Measurements from ENCODE around the gene MYO18A. TPM values are rescaled to one million over a fixed set of nuclear protein-coding genes. Genes with fewer than 3 reads are reported as not detected.

The MYO18A gene
- total RNA-seq, 1 donor from 2014 or later: 45.9 TPM

- FAIRE-seq: no peak
- Mint-ChIP-seq H3K9me3 (ENCODE audit: unreplicated experiment) (no peaks in the 10 kb centered on the region), H3K27ac (ENCODE audit: unreplicated experiment) (peak overlapping the region; percentile 38), H3K36me3 (ENCODE audit: low read depth, unreplicated experiment) (peaks cover 23% of the 10 kb centered on the region), H3K27me3 (ENCODE audit: low read depth, unreplicated experiment) (no peaks in the 10 kb centered on the region), H3K4me1 (ENCODE audit: low read depth, unreplicated experiment) (peaks cover 11% of the 10 kb centered on the region), H3K4me3 (ENCODE audit: unreplicated experiment) (no peak overlapping the region)
- Histone ChIP-seq H3K36me3 (ENCODE audit: insufficient read depth, low read length) (no peaks in the 10 kb centered on the region), H3K4me2 (ENCODE audit: low read length) (no peak overlapping the region), H3K4me1 (ENCODE audit: insufficient read depth, low read length) (no peaks in the 10 kb centered on the region), H3K27me3 (ENCODE audit: insufficient read depth, low read length) (peaks cover 7% of the 10 kb centered on the region), H3K9ac (ENCODE audit: low read length) (no peak overlapping the region), H3K4me3 (ENCODE audit: insufficient read depth, low read depth, low read length) (no peak overlapping the region), H3K27ac (ENCODE audit: low read depth, low read length) (no peak overlapping the region), H4K20me1 (ENCODE audit: insufficient read depth, low read length) (peaks cover 51% of the 10 kb centered on the region), H2AFZ (ENCODE audit: low read depth, low read length) (no peak overlapping the region), H3K9me3 (ENCODE audit: insufficient read depth, low read depth, low read length) (no peaks in the 10 kb centered on the region), H3K79me2 (ENCODE audit: insufficient read depth, low read length) (no peaks in the 10 kb centered on the region)
- no peak for TF ChIP-seq CTCF (IDR thresholded peaks at IDR 0.05; ENCODE audit: insufficient read depth, low read depth, low read length)
- no peak for TF ChIP-seq EZH2 (IDR thresholded peaks at IDR 0.05; ENCODE audit: insufficient read depth, low read length)
- DNase-seq (ENCODE audit: low read depth): no peak
These were observed 12.0 kb downstream of the MYO18A start for GRCh38 chr17:29168079-29168758.

- Histone ChIP-seq H2AFZ (ENCODE audit: low read depth, low read length) (no peak overlapping the region), H3K27me3 (ENCODE audit: insufficient read depth, low read length) (peaks cover 10% of the 10 kb centered on the region), H3K36me3 (ENCODE audit: insufficient read depth, low read length) (no peaks in the 10 kb centered on the region), H3K9me3 (ENCODE audit: insufficient read depth, low read depth, low read length) (no peaks in the 10 kb centered on the region), H3K9ac (ENCODE audit: low read length) (no peak overlapping the region), H3K4me3 (ENCODE audit: insufficient read depth, low read depth, low read length) (no peak overlapping the region), H4K20me1 (ENCODE audit: insufficient read depth, low read length) (peaks cover 58% of the 10 kb centered on the region), H3K79me2 (ENCODE audit: insufficient read depth, low read length) (no peaks in the 10 kb centered on the region), H3K4me2 (ENCODE audit: low read length) (no peak overlapping the region), H3K4me1 (ENCODE audit: insufficient read depth, low read length) (no peaks in the 10 kb centered on the region), H3K27ac (ENCODE audit: low read depth, low read length) (no peak overlapping the region)
- Mint-ChIP-seq H3K36me3 (ENCODE audit: low read depth, unreplicated experiment) (peaks cover 23% of the 10 kb centered on the region), H3K27ac (ENCODE audit: unreplicated experiment) (no peak overlapping the region), H3K9me3 (ENCODE audit: unreplicated experiment) (no peaks in the 10 kb centered on the region), H3K4me1 (ENCODE audit: low read depth, unreplicated experiment) (peaks cover 11% of the 10 kb centered on the region), H3K4me3 (ENCODE audit: unreplicated experiment) (no peak overlapping the region), H3K27me3 (ENCODE audit: low read depth, unreplicated experiment) (no peaks in the 10 kb centered on the region)
- DNase-seq (ENCODE audit: low read depth) (peak; percentile 47), FAIRE-seq (no peak)
- TF ChIP-seq EZH2 (IDR thresholded peaks at IDR 0.05; ENCODE audit: insufficient read depth, low read length) (no peak), CTCF (IDR thresholded peaks at IDR 0.05; ENCODE audit: insufficient read depth, low read depth, low read length) (no peak)
These were observed 12.7 kb downstream of the MYO18A start for GRCh38 chr17:29167393-29168078.

- no peak overlapping the region for H2AFZ ChIP-seq (ENCODE audit: low read depth, low read length)
- no peak overlapping the region for H3K27ac ChIP-seq (ENCODE audit: low read depth, low read length)
- H3K4me3 ChIP-seq (ENCODE audit: insufficient read depth, low read depth, low read length): no peak overlapping the region
- no peaks in the 10 kb centered on the region for H3K4me1 ChIP-seq (ENCODE audit: insufficient read depth, low read length)
- H3K9me3 Mint-ChIP-seq (ENCODE audit: unreplicated experiment): no peaks in the 10 kb centered on the region
- H3K36me3 Mint-ChIP-seq (ENCODE audit: low read depth, unreplicated experiment): peaks cover 28% of the 10 kb centered on the region
- H3K27me3 Mint-ChIP-seq (ENCODE audit: low read depth, unreplicated experiment): no peaks in the 10 kb centered on the region
- no peaks in the 10 kb centered on the region for H3K36me3 ChIP-seq (ENCODE audit: insufficient read depth, low read length)
- TF ChIP-seq EZH2 (IDR thresholded peaks at IDR 0.05; ENCODE audit: insufficient read depth, low read length) (no peak), CTCF (IDR thresholded peaks at IDR 0.05; ENCODE audit: insufficient read depth, low read depth, low read length) (no peak)
- H3K27me3 ChIP-seq (ENCODE audit: insufficient read depth, low read length): peaks cover 10% of the 10 kb centered on the region
- H3K4me1 Mint-ChIP-seq (ENCODE audit: low read depth, unreplicated experiment): peaks cover 11% of the 10 kb centered on the region
- no peak for FAIRE-seq
- H4K20me1 ChIP-seq (ENCODE audit: insufficient read depth, low read length): peaks cover 68% of the 10 kb centered on the region
- no peak overlapping the region for H3K4me2 ChIP-seq (ENCODE audit: low read length)
- no peak overlapping the region for H3K27ac Mint-ChIP-seq (ENCODE audit: unreplicated experiment)
- H3K9me3 ChIP-seq (ENCODE audit: insufficient read depth, low read depth, low read length): no peaks in the 10 kb centered on the region
- H3K79me2 ChIP-seq (ENCODE audit: insufficient read depth, low read length): no peaks in the 10 kb centered on the region
- H3K9ac ChIP-seq (ENCODE audit: low read length): no peak overlapping the region
- DNase-seq (ENCODE audit: low read depth): no peak
- H3K4me3 Mint-ChIP-seq (ENCODE audit: unreplicated experiment): no peak overlapping the region
These were observed 13.7 kb downstream of the MYO18A start for GRCh38 chr17:29166507-29166887.
